GM15510 (cell line): Measurements from ENCODE around the gene EMC6.

Source experiments
- POLR2A ChIP-seq: IDR thresholded peaks from 3 replicates; pipeline ENCODE4 v1.6.1; 2011; ENCODE audit warnings: borderline replicate concordance; ENCODE audit not compliant: insufficient read length; ENCODE audit errors: extremely low read depth

The EMC6 gene

GRCh38 chr17:3668279-3669084, at the start of gene EMC6, which contains the start of gene TAX1BP3:
TSS of gene EMC6 (plus strand) at chr17:3668812. CDS start at chr17:3669147, 335 bp downstream.
TSS of gene TAX1BP3 (minus strand) at chr17:3668578. CDS start at chr17:3668526, 52 bp downstream.
- peak; percentile 93 for TF ChIP-seq POLR2A

GRCh38 chr17:3621146-3621720, 47.4 kb upstream of the EMC6 start:
- no peak for TF ChIP-seq POLR2A

- TF ChIP-seq POLR2A = no peak
These were observed 45.5 kb upstream of the EMC6 start for GRCh38 chr17:3622977-3623594.

- no peak for TF ChIP-seq POLR2A
These were observed 41.5 kb upstream of the EMC6 start for GRCh38 chr17:3626831-3627768.

GRCh38 chr17:3627769-3628167, 40.8 kb upstream of the EMC6 start:
- no peak for TF ChIP-seq POLR2A

- no peak for TF ChIP-seq POLR2A
These were observed 37.8 kb upstream of the EMC6 start for GRCh38 chr17:3630781-3631180.

GRCh38 chr17:3632287-3632686, 36.3 kb upstream of the EMC6 start:
- no peak for TF ChIP-seq POLR2A

- no peak for TF ChIP-seq POLR2A
These were observed 33.0 kb upstream of the EMC6 start for GRCh38 chr17:3635474-3636153.

GRCh38 chr17:3636154-3636907, 32.3 kb upstream of the EMC6 start, which contains the start of the genes CTNS and SHPK:
TSS of gene CTNS (plus strand) at chr17:3636760. CDS start at chr17:3640207, 3,447 bp downstream.
TSS of gene SHPK (minus strand) at chr17:3636250. CDS start at chr17:3636219, 31 bp downstream.
- TF ChIP-seq POLR2A = peak; percentile 82

- TF ChIP-seq POLR2A = no peak
These were observed 31.7 kb upstream of the EMC6 start for GRCh38 chr17:3636908-3637373.

- no peak for TF ChIP-seq POLR2A
These were observed 28.5 kb upstream of the EMC6 start for GRCh38 chr17:3639981-3640596.

GRCh38 chr17:3641014-3641413, 27.6 kb upstream of the EMC6 start:
- TF ChIP-seq POLR2A = no peak
